Mesenchymal stem cell (in vitro differentiated cells and primary cell): ENCODE data around the gene FRMD4A.

Experiments
- DNase-seq: peaks from one replicate; pipeline ENCODE4 v3.0.0-alpha.2; 2013
- H2AFZ ChIP-seq: one replicate; pipeline ENCODE4 v1.6.1; 2013; ENCODE audit warnings: low read depth, mild to moderate bottlenecking, control low read depth, inconsistent platforms, low read length, moderate library complexity
- H2AK5ac ChIP-seq: 2 replicates; pipeline ENCODE4 v1.6.1; 2013; ENCODE audit warnings: low read length, moderate library complexity, mild to moderate bottlenecking, inconsistent platforms; ENCODE audit not compliant: severe bottlenecking
- H2BK120ac ChIP-seq: one replicate; pipeline ENCODE4 v1.6.1; 2013; ENCODE audit warnings: low read depth, mild to moderate bottlenecking, inconsistent platforms, low read length, moderate library complexity
- H2BK12ac ChIP-seq, 2 experiments: one replicate each; pipeline ENCODE4 v1.6.1; 2013; ENCODE audit warnings: inconsistent platforms in 2 of 2, low read length in 2 of 2, mild to moderate bottlenecking in 2 of 2, moderate library complexity in 2 of 2, control low read depth in 1 of 2
- H2BK15ac ChIP-seq: one replicate; pipeline ENCODE4 v1.6.1; 2013; ENCODE audit warnings: mild to moderate bottlenecking, low read depth, inconsistent platforms; ENCODE audit not compliant: poor library complexity, severe bottlenecking
- H2BK5ac ChIP-seq: 2 replicates; pipeline ENCODE4 v1.6.1; 2013; ENCODE audit warnings: low read depth, mild to moderate bottlenecking, low read length, control low read depth, inconsistent platforms; ENCODE audit not compliant: poor library complexity, severe bottlenecking
- H3K14ac ChIP-seq, 2 experiments: one replicate each; pipeline ENCODE4 v1.6.1; 2013; ENCODE audit warnings: inconsistent platforms in 2 of 2, low read length in 2 of 2, control low read depth in 1 of 2, mild to moderate bottlenecking in 1 of 2, moderate library complexity in 1 of 2
- H3K18ac ChIP-seq, 2 experiments: one replicate each; pipeline ENCODE4 v1.6.1; 2013; ENCODE audit warnings: inconsistent platforms in 2 of 2, low read length in 2 of 2, control low read depth in 1 of 2, low read depth in 1 of 2, mild to moderate bottlenecking in 1 of 2
- H3K23ac ChIP-seq, 2 experiments: one replicate each; pipeline ENCODE4 v1.6.1; 2013; ENCODE audit warnings: inconsistent platforms in 2 of 2, low read length in 2 of 2, mild to moderate bottlenecking in 2 of 2, moderate library complexity in 2 of 2, control low read depth in 1 of 2
- H3K27ac ChIP-seq: 2 replicates; pipeline ENCODE4 v1.5.1; 2013; ENCODE audit warnings: mild to moderate bottlenecking, moderate library complexity, low read length, control low read depth, inconsistent platforms; ENCODE audit not compliant: poor library complexity, severe bottlenecking
- H3K27me3 ChIP-seq, 2 experiments: 2 replicates each; pipeline versions ENCODE4 v1.6.1 to v1.7.0; 2013; ENCODE audit warnings: low read length in 2 of 2, mild to moderate bottlenecking in 2 of 2, moderate library complexity in 2 of 2, control low read depth in 1 of 2, inconsistent platforms in 1 of 2; ENCODE audit not compliant: control insufficient read depth in 1 of 2, insufficient read depth in 1 of 2
- H3K36me3 ChIP-seq, 2 experiments: 2 replicates each; pipeline versions ENCODE4 v1.6.1 to v1.7.0; 2013; ENCODE audit warnings: low read length in 2 of 2, control low read depth in 1 of 2, inconsistent platforms in 1 of 2, low read depth in 1 of 2, mild to moderate bottlenecking in 1 of 2; ENCODE audit not compliant: insufficient read depth in 2 of 2, control insufficient read depth in 1 of 2
- H3K4ac ChIP-seq, 2 experiments: one replicate each; pipeline ENCODE4 v1.6.1; 2013; ENCODE audit warnings: inconsistent platforms in 2 of 2, low read length in 2 of 2, mild to moderate bottlenecking in 2 of 2, moderate library complexity in 2 of 2, control low read depth in 1 of 2, low read depth in 1 of 2
- H3K4me1 ChIP-seq: 2 replicates; pipeline ENCODE4 v1.6.1; 2013; ENCODE audit warnings: low read depth, low read length, control low read depth; ENCODE audit not compliant: control insufficient read depth, insufficient read depth
- H3K4me2 ChIP-seq: 2 replicates; pipeline ENCODE4 v1.6.1; 2013; ENCODE audit warnings: low read length, mild to moderate bottlenecking, inconsistent platforms; ENCODE audit not compliant: poor library complexity, severe bottlenecking
- H3K4me3 ChIP-seq, 2 experiments: 2 replicates each; pipeline versions ENCODE4 v1.5.1 to v1.7.0; 2013; ENCODE audit warnings: low read length in 2 of 2, mild to moderate bottlenecking in 2 of 2, control low read depth in 1 of 2, low read depth in 1 of 2; ENCODE audit not compliant: insufficient read depth in 1 of 2
- H3K79me1 ChIP-seq: replicated peaks from 2 replicates; pipeline ENCODE4 v1.6.1; 2013; ENCODE audit warnings: mild to moderate bottlenecking, control low read depth, low read length, inconsistent platforms; ENCODE audit not compliant: poor library complexity, severe bottlenecking
- H3K9ac ChIP-seq: 2 replicates; pipeline ENCODE4 v1.7.0; 2013; ENCODE audit warnings: mild to moderate bottlenecking, low read length, moderate library complexity
- H3K9me3 ChIP-seq: 2 replicates; pipeline ENCODE4 v1.7.0; 2013; ENCODE audit warnings: mild to moderate bottlenecking, low read length; ENCODE audit not compliant: control insufficient read depth
- H4K8ac ChIP-seq: one replicate; pipeline ENCODE4 v1.6.1; 2013; ENCODE audit warnings: inconsistent platforms, mild to moderate bottlenecking, low read length, moderate library complexity
- H4K91ac ChIP-seq: one replicate; pipeline ENCODE4 v1.6.1; 2013; ENCODE audit warnings: mild to moderate bottlenecking, low read length, inconsistent platforms
- WGBS: methylation state at CpG from one replicate; pipeline ENCODE4 v1.1.7; 2013; ENCODE audit warnings: mixed read lengths; 5-methylcytosine and 5-hydroxymethylcytosine counted together

The FRMD4A gene

GRCh38 chr10:14010101-14010558, 320.6 kb downstream of the FRMD4A start:
- Histone ChIP-seq H3K4me2 (peak overlapping the region; percentile 74), H2BK5ac (no peak overlapping the region), H3K23ac (no peak overlapping the region), H3K4ac (peak overlapping the region in 1 of 2 experiments; percentile 88), H3K9ac (peak overlapping the region; percentile 88), H4K91ac (no peak overlapping the region), H3K14ac (no peak overlapping the region), H2AK5ac (no peak overlapping the region), H3K27ac (peak overlapping the region; percentile 70), H3K9me3 (no peaks in the 10 kb centered on the region), H3K27me3 (no peaks in the 10 kb centered on the region), H2AFZ (no peak overlapping the region), H3K4me1 (peaks cover 2% of the 10 kb centered on the region), H3K36me3 (no peaks in the 10 kb centered on the region), H4K8ac (no peak overlapping the region), H3K18ac (peak overlapping the region in 1 of 2 experiments; percentile 55), H2BK120ac (no peak overlapping the region), H2BK12ac (peak overlapping the region in 1 of 2 experiments; percentile 87), H2BK15ac (no peak overlapping the region), H3K79me1 (peaks cover 8% of the 10 kb centered on the region), H3K4me3 (peak overlapping the region in 1 of 2 experiments; percentile 81)
- WGBS = 22% methylated on average over 4 of the region's 5 CpGs
- DNase-seq = peak; percentile 58

GRCh38 chr10:14009371-14010100, 321.2 kb downstream of the FRMD4A start:
- Histone ChIP-seq H3K79me1 (peaks cover 8% of the 10 kb centered on the region), H3K4ac (peak overlapping the region in 1 of 2 experiments; percentile 88), H2BK120ac (peak overlapping the region; percentile 23), H3K27ac (peak overlapping the region; percentile 70), H3K4me2 (peak overlapping the region; percentile 74), H3K9me3 (no peaks in the 10 kb centered on the region), H2BK15ac (no peak overlapping the region), H2BK5ac (no peak overlapping the region), H3K9ac (peak overlapping the region; percentile 88), H3K23ac (no peak overlapping the region), H2AFZ (no peak overlapping the region), H2BK12ac (peak overlapping the region; percentile 79 to 87), H4K8ac (peak overlapping the region; percentile 67), H3K18ac (peak overlapping the region; percentile 55 to 68), H3K27me3 (no peaks in the 10 kb centered on the region), H3K4me1 (peaks cover 2% of the 10 kb centered on the region), H3K4me3 (peak overlapping the region in 1 of 2 experiments; percentile 81), H4K91ac (peak overlapping the region; percentile 28), H3K36me3 (no peaks in the 10 kb centered on the region), H2AK5ac (peak overlapping the region; percentile 18), H3K14ac (peak overlapping the region in 1 of 2 experiments; percentile 68)
- WGBS = 52% methylated on average over 24 of the region's 24 CpGs
- DNase-seq = peak; percentile 56

- no peaks in the 10 kb centered on the region for H3K9me3 ChIP-seq
- H3K4me2 ChIP-seq = peak overlapping the region; percentile 88
- no peak overlapping the region for H3K18ac ChIP-seq
- H3K23ac ChIP-seq = no peak overlapping the region
- H2BK15ac ChIP-seq = no peak overlapping the region
- peak; percentile 61 for DNase-seq
- H2BK5ac ChIP-seq = no peak overlapping the region
- H3K27ac ChIP-seq = peak overlapping the region; percentile 25
- H3K27me3 ChIP-seq = no peaks in the 10 kb centered on the region
- peaks cover 8% of the 10 kb centered on the region for H3K79me1 ChIP-seq
- peak overlapping the region in 1 of 2 experiments; percentile 81 for H3K4me3 ChIP-seq
- 76% methylated on average over 9 of the region's 9 CpGs for WGBS
- H3K4me1 ChIP-seq = peaks cover 2% of the 10 kb centered on the region
- no peak overlapping the region for H2BK120ac ChIP-seq
- no peak overlapping the region for H2AFZ ChIP-seq
- H3K4ac ChIP-seq = no peak overlapping the region
- H4K91ac ChIP-seq = no peak overlapping the region
- H2AK5ac ChIP-seq = no peak overlapping the region
- H3K9ac ChIP-seq = peak overlapping the region; percentile 88
- H4K8ac ChIP-seq = no peak overlapping the region
- H3K36me3 ChIP-seq = no peaks in the 10 kb centered on the region
- no peak overlapping the region for H3K14ac ChIP-seq
- no peak overlapping the region for H2BK12ac ChIP-seq
Measured at GRCh38 chr10:14008740-14009080, 322.0 kb downstream of the FRMD4A start.

GRCh38 chr10:14004536-14004935, 326.2 kb downstream of the FRMD4A start:
- Histone ChIP-seq H3K14ac (no peak overlapping the region), H3K36me3 (peaks cover 0 to 8% of the 10 kb centered on the region in 2 experiments), H3K4ac (no peak overlapping the region), H4K8ac (no peak overlapping the region), H3K18ac (no peak overlapping the region), H3K79me1 (peaks cover 8% of the 10 kb centered on the region), H4K91ac (no peak overlapping the region), H3K27me3 (no peaks in the 10 kb centered on the region), H3K27ac (no peak overlapping the region), H2BK15ac (no peak overlapping the region), H2BK120ac (no peak overlapping the region), H2BK12ac (no peak overlapping the region), H2AFZ (no peak overlapping the region), H3K23ac (no peak overlapping the region), H2AK5ac (no peak overlapping the region), H3K9me3 (no peaks in the 10 kb centered on the region), H3K4me1 (peaks cover 2% of the 10 kb centered on the region), H3K4me2 (no peak overlapping the region), H3K9ac (no peak overlapping the region), H2BK5ac (no peak overlapping the region), H3K4me3 (no peak overlapping the region)
- WGBS = 64% methylated on average over 2 of the region's 4 CpGs
- no peak for DNase-seq
